NCI-H526 treated with DMSO at 0.1 percent for 48 hours (cell line): ENCODE measurements around the gene PAQR8.
A peak's percentile ranks its signal among the peaks of the same experiment; 100 is the strongest.
"Not testable (repeated sequence)": the region's sequence is repeated elsewhere in the genome, so short reads cannot be mapped to it uniquely, and the experiment has no call there.

Experiments
- DNase-seq: peaks from one replicate; lab custom pipeline; 2025; lab: John Stamatoyannopoulos, UW

The PAQR8 gene

DNA sequence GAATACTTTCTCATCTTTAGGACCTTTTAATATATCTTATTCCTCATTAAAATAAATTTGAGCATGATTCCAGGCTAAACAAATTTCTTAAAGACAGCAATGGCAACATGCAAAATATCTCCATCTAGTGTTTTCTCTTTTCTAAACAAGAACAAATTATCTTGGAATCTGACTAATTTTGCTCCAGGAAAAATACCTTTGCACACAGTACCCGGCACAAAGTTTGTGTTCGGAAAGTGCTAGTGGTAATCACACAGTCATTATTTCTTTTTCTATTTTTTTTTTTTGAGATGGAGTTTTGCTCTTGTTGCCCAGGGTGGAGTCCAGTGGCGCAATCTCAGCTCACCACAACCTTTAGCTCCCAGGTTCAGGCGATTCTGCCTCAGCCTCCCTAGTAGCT, 50.0 kb downstream of the PAQR8 start:
- no peak for DNase-seq

DNA sequence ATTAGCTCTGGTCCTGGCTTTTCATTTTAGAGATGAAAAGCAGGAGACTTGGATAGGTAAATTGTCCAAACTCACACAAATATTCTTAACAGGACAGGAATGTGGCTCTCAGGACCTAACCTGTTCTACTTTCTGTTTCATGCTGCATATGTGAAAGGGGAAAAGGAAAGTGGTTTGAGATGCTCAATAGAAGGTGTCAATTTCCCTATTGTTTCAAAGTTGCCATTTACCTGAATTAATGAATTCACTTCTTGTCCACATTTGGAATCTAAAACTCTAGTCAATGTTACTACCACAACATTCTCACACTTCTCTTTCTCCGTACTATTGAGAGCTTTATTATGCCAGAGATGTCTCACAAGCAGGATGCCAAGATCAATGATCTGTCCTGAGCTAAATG, 53.4 kb downstream of the PAQR8 start:
- no peak for DNase-seq

DNA sequence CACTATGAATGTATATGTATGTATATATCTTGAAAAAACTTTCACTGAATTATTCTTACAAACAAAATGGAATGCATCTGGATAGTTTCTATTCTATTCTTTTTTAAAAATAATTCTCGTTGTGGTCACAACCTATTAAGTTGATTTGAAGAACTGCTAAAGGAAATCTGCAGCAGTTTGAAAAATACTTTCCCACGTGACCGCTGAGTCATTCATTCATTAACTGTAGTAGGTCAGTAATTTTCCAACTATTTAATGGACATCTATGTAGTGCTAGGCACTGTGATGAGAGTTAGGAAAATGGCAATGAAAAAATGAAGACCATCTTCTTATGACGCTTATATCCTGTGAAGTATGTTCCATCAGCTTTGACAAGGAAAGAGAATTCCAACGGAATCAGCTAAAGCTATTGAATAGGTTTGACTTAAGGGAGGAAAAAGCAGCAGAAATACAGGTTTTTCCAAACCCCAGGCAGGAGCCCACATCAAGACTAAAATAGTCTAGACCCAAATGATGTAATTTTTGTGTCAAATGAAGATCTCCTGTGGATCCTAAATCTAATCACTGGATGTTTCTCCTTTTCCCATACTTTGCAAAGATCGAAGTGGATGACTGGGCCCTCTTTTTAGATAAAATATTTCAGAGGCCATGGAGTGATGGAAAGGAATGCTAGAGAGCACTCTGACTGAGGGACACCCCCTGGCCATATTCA, 54.1 kb downstream of the PAQR8 start:
- DNase-seq: no peak

DNA sequence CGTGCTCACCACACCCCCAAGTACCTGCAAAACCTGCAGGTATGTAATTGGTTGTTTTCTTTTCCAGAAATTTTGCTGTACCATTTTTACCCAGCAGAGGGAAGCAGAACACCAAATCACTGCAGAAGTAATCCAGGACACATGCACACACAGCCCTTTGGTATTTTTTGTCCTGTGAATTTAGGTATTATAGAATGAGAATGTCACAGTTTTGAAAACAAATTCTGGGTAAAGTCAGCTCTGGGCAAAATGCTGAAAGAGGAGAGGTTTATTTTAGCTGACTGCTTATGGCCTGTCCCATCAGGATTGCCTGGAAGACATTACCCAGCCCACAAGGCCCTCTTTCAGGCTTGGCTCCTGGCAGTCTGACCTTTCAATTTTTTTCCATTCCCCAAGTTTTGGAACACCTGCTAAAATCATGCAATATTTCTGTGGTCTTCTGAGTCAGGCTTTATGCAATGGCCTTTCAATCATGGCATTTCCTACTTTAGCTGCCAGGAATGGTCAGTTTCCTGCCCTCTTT, 54.7 kb downstream of the PAQR8 start:
- peak; percentile 59 for DNase-seq

DNA sequence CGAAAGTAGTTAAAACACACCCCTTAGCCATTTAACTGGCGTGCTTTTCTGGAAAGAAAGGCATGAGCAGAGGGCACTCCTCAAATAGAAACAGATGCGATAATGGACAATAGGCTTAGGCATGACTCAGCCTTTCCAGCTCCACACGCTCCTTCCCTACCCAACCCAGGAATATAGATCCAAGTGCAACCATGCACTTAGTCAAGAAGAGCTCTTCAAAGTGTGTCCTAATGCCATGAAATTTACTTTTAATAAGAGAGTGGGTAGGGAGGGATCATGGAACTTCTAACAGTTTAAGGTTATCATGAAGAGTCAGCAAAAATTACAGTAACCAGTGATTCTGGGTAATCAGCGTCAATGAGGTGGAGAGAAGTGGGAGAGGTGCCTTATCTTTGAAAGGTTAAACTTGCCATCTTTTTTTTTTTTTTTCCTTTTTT, 55.7 kb downstream of the PAQR8 start:
- DNase-seq: no peak

DNA sequence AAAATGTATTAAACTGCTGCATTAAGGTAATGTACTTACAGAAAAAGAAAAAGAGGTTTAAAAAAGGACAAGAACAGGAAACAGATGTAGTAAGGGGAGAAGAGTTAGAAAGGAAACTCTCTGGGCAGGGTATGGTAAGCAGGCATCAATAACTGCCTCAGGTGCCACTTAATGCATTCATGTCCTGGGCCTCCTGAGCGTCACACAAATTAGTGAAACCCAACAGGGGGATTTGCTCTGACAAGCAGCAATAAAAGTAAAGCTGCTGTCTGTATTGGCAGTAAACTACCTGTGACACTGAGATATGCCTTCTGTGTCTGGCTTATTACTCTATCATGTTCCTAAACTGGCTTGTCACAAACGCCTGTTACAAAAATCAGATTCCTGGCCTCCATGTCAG, 56.7 kb downstream of the PAQR8 start:
- no peak for DNase-seq

DNA sequence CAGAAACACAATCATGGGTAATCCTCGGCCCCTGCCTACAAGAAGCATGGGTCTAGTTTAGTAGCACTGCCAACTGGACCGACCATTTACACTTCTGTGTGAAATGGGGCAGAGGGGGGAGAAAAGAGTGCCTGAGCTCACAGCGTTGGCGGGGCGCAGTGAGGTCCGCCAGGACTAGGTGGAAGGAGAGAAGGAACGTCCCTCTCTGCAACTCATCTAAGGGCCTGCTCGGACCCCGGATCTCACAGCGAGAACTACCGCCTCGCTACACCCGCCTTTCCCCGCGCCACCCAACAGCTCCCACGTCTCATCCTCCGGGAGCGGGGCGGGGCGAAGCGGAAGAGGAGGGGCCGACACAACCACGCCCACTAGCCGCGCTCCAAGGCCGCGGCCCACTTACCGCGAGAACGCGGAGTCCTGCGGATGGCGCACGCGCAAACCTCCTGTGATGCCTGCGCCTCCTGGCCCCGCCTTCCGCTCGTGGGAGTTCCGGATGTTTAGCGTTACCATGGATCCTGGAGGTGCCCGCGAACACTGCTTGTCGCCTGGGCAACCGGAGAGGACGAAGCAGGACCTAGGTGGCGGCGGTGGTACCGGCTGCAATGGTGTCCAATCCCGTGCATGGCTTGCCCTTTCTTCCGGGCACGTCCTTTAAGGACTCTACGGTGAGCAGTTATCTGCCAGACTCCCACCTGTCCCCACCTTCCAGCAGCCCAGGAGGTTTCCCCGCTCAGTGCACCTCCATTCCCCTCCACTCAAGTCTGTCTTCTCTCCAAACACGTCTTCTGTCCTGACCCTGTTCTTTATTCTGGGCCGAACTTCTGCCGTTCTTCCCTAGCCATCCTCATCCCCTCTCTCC, 58.1 kb downstream of the PAQR8 start, which contains the start of gene EFHC1:
Gene EFHC1 (plus strand): TSS at position 534 of the 859 bp plus-strand sequence. CDS start 69 bp downstream, at position 603.
- peak; percentile 93 for DNase-seq

DNA sequence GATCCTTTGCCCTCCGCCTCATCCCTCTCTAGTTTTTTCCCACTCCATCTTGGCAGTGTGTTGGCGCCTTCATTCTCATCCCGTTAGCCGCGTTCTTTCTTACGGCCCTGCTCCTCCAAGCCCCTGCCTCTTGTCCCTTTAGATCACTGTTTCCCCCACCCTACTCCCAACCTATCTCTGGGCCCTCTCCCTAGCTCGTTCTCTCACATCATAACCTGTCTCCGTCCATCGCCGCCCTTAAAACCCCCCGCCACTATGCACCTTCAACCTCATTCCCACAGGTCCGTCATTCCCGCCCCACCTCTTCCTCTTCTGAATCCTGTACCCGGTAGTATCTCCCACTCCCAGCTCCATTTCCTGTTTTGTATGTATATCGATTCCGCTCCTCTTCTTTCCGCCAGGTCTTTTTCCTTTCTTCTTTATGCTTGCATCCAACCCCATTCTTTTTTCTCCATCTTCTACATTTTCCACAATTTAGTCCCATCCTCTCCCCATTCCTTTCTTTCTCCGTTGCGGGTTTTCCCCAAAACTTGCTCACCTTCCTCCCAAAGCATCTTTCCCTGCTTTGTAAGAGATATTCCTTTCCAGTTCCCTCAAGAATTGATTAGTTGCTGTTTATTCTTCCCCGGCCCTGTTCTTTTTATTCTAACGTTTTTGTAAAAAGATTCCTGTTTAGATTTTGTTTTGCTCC, 58.9 kb downstream of the PAQR8 start:
- peak; percentile 46 for DNase-seq

DNA sequence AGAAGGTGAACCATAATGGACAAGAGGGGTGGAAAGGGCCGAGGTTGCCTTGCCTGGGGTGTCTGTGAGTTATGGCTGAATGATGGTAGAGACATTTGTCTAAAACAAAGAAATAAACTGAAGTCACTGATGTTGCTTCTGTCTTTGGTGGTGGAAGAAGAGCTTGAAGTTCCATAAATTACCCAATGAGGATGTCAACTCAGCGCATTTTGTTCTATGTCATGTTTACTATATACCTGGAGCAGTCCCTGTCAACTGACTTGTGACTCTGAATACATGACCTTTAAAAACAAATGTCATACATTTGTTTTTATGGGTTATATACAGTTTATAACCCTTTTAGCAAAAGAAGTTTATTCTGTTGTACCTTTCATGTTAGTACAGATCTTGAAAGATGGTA, 60.2 kb downstream of the PAQR8 start:
- no peak for DNase-seq

DNA sequence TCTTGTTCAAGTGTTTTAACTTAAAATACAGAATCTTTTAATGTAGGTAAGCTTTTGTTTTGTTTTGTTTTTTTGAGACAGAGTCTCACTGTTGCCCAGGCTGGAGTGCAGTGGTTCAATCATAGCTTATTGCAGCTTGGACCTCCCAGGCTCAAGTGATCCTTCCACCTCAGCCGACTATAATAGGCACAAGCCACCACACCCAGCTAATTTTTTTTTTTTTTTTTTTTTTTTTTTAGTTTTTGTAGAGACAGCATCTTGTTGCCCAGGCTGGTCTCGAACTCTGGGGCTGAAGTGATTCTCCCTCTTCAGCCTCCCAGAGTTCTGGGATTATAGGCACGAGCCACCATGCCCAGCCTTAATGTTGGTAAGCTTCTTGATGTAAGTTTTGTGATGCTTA, 61.5 kb downstream of the PAQR8 start:
- no peak for DNase-seq

DNA sequence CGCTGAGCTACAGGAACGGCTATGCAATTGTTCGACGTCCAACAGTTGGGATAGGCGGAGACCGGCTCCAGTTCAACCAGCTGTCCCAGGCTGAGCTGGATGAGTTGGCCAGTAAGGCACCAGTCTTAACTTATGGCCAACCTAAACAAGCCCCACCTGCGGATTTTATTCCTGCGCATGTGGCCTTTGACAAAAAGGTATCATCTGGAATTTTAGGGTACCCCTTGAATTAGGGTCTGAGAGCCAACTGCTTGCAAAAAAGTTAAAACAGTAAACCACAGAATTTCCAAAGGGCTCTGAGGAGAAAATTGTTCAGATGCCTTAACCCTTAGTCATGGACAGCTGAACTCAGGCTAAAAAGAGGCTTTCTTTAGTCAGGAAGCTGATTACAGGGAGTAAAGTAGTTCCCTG, 62.0 kb downstream of the PAQR8 start:
- no peak for DNase-seq

DNA sequence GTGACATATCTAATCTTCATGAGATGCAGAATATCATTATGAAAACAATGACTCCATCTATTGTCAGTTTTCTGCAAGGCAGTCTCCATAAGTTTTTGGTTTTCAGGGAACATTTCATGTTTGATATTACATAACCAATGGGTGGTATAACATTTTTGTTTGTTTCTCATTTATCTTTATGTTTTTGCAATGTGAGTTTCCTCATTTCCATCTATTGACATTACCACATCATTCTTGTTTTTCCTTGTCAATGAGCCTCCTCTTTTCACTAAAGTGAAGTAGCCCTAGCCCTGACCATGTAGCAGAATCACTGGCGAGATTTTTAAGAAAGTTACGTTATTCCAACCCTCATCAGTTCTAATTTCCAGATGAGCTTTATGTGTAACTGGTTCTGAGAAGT, 62.6 kb downstream of the PAQR8 start:
- no peak for DNase-seq

DNA sequence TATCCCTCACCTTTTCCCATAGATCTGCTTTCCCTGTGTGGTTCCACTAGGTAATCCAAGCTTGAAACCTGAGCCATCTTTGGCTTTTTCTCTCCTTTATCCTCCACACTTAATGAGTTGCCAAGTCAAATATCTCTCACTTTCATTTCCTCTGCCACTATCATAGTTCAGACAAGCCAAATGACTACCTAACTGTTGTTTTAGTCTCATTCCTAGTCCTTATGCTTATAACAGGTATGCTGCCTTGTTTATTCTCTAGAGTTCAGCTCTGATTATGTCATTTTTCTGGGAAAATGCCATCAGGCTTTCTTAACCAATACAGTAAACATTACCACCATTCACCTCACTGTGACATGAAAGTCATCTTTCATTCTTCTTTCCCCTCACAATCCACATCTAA, 64.7 kb downstream of the PAQR8 start:
- no peak for DNase-seq

DNA sequence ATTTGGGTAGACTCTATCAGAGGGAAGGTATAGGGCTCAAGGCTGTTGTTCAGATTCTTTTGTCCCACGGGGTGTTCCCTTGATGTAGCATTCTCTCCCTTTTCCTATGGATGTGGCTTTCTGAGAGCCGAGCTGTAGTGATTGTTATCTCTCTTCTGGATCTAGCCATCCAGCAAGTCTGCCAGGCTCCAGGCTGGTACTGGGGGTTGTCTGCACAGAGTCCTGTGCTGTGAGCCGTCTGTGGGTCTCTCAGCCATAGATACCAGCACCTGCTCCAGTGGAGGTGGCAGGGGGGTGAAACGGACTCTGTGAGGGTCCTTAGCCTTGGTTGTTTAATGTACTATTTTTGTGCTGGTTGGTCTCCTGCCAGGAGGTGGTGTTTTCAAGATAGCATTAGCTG, 71.3 kb downstream of the PAQR8 start:
- not testable (repeated sequence) for DNase-seq

DNA sequence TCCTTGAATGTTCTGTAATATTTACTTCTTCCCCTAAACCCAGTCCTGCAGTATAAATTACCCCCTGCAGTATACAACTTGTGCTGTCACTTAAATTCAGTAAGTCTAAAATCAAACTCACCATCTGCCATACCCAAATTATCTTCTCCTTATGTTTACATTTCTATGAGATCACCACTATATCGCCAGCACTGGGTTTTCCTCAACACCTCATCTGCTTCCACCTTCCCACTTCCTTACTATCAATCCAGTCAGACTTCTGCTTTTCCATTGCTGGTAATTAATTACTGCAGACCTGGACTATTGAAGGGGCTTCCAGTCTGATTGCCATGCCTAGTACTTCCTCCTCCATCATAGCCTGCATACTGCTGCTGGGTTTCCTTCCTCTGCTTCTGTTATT, 73.4 kb downstream of the PAQR8 start:
- no peak for DNase-seq

DNA sequence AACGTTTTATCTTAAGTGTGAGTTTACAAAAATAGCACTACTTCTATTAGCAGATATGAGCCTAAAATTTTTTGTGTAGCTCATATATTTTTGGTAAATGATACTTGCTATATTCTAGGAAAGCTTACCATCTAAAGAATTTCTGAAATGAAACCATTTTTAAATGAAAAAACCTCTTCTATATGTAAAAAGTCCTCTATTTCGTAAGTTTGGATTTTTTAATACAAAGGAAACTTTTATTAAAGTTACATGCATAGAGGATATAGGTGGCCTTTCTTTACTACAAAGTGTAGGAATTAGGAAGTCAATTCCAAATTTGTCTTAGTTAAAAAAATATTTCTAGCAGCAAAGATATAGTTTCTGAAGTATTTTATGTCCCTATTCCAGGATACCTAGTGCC, 77.0 kb downstream of the PAQR8 start:
- no peak for DNase-seq

DNA sequence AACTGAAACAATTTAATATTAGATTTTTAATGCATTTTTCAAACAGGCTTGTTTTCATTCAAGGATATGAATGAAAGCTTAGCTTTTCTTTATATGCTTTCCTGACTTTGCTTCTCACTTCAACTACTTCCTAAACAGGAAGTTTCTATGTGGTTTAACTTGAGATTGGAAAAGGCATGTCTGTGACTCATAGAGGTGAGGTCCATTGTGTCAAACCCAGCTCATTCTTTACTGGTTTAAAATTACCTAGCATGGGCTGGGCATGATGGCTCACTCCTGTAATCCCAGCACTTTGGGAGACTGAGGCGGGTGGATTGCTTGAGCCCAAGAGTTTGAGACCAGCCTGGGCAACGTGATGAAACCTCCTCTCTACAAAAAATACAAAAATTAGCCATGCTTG, 92.6 kb downstream of the PAQR8 start:
- no peak for DNase-seq

DNA sequence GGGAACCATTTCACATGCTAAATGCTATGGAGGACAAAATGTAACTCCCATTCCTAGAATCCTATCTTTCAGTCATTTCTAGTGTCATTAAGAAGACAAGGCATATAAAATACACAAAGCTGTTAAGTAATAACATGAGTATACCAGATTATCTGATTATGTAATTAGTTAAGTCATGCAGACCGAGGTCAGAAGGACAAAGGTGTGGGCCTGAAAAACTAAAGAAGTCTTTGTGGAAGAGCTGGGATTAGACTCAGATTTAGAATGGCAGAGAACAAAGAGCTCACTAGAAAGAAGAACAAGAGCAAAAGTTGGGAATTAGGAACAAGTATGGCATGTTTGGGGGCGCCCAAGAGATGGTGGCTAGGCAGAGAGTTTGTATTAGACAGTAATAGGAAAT, 95.1 kb downstream of the PAQR8 start:
- no peak for DNase-seq
